Measurements from ENCODE around the gene EPS8. TPM values are rescaled to one million over a fixed set of nuclear protein-coding genes. Genes with fewer than 3 reads are reported as not detected.

EPS8 gene
- total RNA-seq, 1 experiment from 2014 or later = 32.0 TPM

GRCh38 chr12:15580431-15580830 is 208.8 kb downstream of the EPS8 start:
- Histone ChIP-seq H3K36me3 (ENCODE audit: control insufficient read depth, insufficient read depth, low read length) (no peaks in the 10 kb centered on the region), H3K4me3 (ENCODE audit: low read depth in 2 of 2, low read length in 2 of 2) (no peak overlapping the region), H3K27ac (ENCODE audit: low read length) (no peak overlapping the region), H3K27me3 (ENCODE audit: control insufficient read depth, insufficient read depth, low read length) (no peaks in the 10 kb centered on the region), H3K9me3 (ENCODE audit: control insufficient read depth, insufficient read depth, low read depth, low read length) (no peaks in the 10 kb centered on the region), H3K4me1 (ENCODE audit: control insufficient read depth, insufficient read depth, low read length) (no peaks in the 10 kb centered on the region)
- POLR2A ChIA-PET = interaction anchor here (0.7 kb wide), 1 partner anchor 41 kb away, joined by 10 read pairs; no protein-coding TSS in a partner anchor
- intact Hi-C loops (cut with micrococcal nuclease; ENCODE audit: unreplicated experiment) (no loop called here), in situ Hi-C loops (cut with HindIII; ENCODE audit: low pct_unique_long_range_greater_than_20kb, low sequenced_read_pairs) (no loop called here)
- BruUV-seq (replicated peaks) = no TSS peak
- no peak for DNase-seq (ENCODE audit: low read depth, low spot score)
- TF ChIP-seq CTCF (IDR thresholded peaks at IDR 0.05) (peak; percentile 15; the same call in 1 of the 2 replicates), TCF7L2 (IDR thresholded peaks at IDR 0.05; ENCODE audit: low read depth, low read length) (no peak)
- CTCF ChIA-PET = no interaction called here
- no peak for ATAC-seq

- ChIA-PET POLR2A (no interaction called here), CTCF (interaction anchor here (1.2 kb wide), 1 partner anchor 9 kb away, joined by 3 read pairs; no protein-coding TSS in a partner anchor)
- Histone ChIP-seq H3K9me3 (ENCODE audit: control insufficient read depth, insufficient read depth, low read depth, low read length) (no peaks in the 10 kb centered on the region), H3K4me1 (ENCODE audit: control insufficient read depth, insufficient read depth, low read length) (no peaks in the 10 kb centered on the region; the same call in 1 of the 2 replicates), H3K4me3 (ENCODE audit: low read depth in 2 of 2, low read length in 2 of 2) (no peak overlapping the region), H3K27me3 (ENCODE audit: control insufficient read depth, insufficient read depth, low read length) (no peaks in the 10 kb centered on the region), H3K36me3 (ENCODE audit: control insufficient read depth, insufficient read depth, low read length) (no peaks in the 10 kb centered on the region), H3K27ac (ENCODE audit: low read length) (no peak overlapping the region)
- in situ Hi-C loops (cut with HindIII; ENCODE audit: low pct_unique_long_range_greater_than_20kb, low sequenced_read_pairs) (no loop called here), intact Hi-C loops (cut with micrococcal nuclease; ENCODE audit: unreplicated experiment) (no loop called here)
- no TSS peak for BruUV-seq (replicated peaks)
- ATAC-seq (no peak), DNase-seq (ENCODE audit: low read depth, low spot score) (no peak)
- TF ChIP-seq SIN3A (IDR thresholded peaks at IDR 0.05; ENCODE audit: borderline replicate concordance, insufficient read depth, low read depth, low read length) (no peak), CTCF (IDR thresholded peaks at IDR 0.05) (no peak), TCF7L2 (IDR thresholded peaks at IDR 0.05; ENCODE audit: low read depth, low read length) (no peak), POLR2AphosphoS5 (IDR thresholded peaks at IDR 0.05; ENCODE audit: low read depth, low read length) (no peak)
- TF ChIP-seq, protein P1, sequence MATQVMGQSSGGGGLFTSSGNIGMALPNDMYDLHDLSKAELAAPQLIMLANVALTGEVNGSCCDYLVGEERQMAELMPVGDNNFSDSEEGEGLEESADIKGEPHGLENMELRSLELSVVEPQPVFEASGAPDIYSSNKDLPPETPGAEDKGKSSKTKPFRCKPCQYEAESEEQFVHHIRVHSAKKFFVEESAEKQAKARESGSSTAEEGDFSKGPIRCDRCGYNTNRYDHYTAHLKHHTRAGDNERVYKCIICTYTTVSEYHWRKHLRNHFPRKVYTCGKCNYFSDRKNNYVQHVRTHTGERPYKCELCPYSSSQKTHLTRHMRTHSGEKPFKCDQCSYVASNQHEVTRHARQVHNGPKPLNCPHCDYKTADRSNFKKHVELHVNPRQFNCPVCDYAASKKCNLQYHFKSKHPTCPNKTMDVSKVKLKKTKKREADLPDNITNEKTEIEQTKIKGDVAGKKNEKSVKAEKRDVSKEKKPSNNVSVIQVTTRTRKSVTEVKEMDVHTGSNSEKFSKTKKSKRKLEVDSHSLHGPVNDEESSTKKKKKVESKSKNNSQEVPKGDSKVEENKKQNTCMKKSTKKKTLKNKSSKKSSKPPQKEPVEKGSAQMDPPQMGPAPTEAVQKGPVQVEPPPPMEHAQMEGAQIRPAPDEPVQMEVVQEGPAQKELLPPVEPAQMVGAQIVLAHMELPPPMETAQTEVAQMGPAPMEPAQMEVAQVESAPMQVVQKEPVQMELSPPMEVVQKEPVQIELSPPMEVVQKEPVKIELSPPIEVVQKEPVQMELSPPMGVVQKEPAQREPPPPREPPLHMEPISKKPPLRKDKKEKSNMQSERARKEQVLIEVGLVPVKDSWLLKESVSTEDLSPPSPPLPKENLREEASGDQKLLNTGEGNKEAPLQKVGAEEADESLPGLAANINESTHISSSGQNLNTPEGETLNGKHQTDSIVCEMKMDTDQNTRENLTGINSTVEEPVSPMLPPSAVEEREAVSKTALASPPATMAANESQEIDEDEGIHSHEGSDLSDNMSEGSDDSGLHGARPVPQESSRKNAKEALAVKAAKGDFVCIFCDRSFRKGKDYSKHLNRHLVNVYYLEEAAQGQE (IDR thresholded peaks at IDR 0.05; ENCODE audit: insufficient read depth in 1 of 2, low read depth in 2 of 2, low read length in 1 of 2) = no peak
Observed at GRCh38 chr12:15575671-15576541, 213.3 kb downstream of the EPS8 start.
